Testis (tissue), 2 donors: ENCODE data around the gene IPO4.

ENCODE experiments used
- CTCF ChIP-seq, 3 experiments: fragments of 450-650 bp in 2 of 3; fragments of 200-600 bp in 1 of 3; sonication (generic) in 1 of 3; IDR thresholded peaks; one replicate each; pipeline ENCODE4 v1.5.1; 2016 to 2019; ENCODE audit warnings: antibody characterized with exemption in 3 of 3, mild to moderate bottlenecking in 2 of 3, moderate library complexity in 1 of 3
- POLR2A ChIP-seq: fragments of 450-650 bp; IDR thresholded peaks from one replicate; pipeline ENCODE4 v1.6.1; 2017; ENCODE audit warnings: antibody characterized with exemption, mild to moderate bottlenecking, moderate library complexity

- TF ChIP-seq CTCF (IDR thresholded peaks at IDR 0.05) (no peak), POLR2A (no peak)
Measured at GRCh38 chr14:24232121-24232644, 43.6 kb upstream of the IPO4 start, which contains the start of gene NEDD8.
